HG02588 (cell line): ENCODE results near the gene CRYAB.
A peak's percentile ranks its signal among the peaks of the same experiment; 100 is the strongest.
"Not testable (repeated sequence)": the region's sequence is repeated elsewhere in the genome, so short reads cannot be mapped to it uniquely, and the experiment has no call there.

Source experiments
- ATAC-seq: cut with Tn5 transposase; IDR thresholded peaks from one replicate; pipeline ENCODE4 v1.9.1; 2021; ENCODE audit warnings: mild to moderate bottlenecking, moderate library complexity; ENCODE audit not compliant: unreplicated experiment

CRYAB gene

GRCh38 chr11:111910676-111911562, 651 bp downstream of the CRYAB start:
- ATAC-seq: no peak

DNA sequence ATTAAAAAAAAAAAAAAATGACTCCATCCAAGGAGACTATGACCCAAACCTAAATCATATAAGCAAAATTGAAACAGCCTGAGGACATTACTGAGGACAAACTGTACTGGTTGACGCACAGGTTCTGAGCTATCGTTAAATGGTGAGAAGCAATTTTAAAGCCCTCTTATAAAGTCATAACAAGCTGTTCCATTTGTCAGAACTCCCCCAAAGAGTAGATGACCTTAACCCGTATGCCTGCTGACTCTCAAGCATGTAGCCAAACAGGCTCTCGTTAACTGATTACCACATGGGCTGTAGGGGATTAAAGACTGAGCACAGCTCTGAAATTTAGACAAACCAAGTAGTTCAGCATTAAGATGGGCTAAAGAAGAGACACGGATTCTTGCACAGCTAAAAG, 2.2 kb downstream of the CRYAB start:
- ATAC-seq: no peak

DNA sequence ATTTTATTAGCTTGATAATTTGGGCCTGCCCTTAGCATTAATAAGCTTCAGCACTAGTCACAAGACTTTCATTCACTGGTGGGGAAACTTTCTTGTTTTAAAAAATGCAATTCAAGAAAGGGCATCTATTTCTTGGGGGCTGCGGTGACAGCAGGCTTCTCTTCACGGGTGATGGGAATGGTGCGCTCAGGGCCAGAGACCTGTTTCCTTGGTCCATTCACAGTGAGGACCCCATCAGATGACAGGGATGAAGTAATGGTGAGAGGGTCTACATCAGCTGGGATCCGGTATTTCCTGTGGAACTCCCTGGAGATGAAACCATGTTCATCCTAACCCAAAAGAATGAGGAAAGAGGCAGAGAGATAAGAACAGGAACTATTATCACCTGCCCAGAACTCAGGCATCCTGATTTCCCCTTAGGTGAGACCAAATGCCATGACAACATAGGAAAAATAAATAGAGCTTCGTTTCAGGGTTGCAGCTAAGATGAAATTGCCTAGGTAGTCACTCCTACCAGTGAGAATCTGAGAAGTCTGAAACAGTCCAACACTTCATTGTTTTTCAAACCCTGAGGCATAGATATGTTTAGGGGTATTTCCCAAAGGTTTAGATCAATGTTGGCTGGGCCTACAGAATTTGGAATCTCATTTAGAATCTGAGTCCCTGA, 2.8 kb downstream of the CRYAB start:
- ATAC-seq: no peak

DNA sequence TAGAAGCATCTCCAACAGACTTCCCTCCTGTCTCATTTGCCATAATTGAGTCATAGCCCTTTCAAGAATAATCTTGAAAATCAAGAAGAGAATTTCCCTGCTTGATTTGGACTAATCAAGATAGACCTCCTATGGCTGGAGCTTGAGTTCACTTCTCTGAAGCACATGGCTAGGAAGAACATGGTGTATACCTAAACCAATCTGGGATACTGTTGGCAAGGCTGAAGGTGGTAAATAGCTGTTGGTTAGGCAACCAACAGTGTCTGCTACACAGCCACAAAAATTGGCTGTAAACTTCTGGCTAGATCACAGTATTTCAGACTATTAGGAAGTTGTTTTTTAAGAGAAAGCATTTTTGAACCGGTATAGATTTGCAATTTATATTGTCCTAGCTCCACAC, 4.9 kb downstream of the CRYAB start:
- ATAC-seq: no peak

- no peak for ATAC-seq
Observed at GRCh38 chr11:111905411-111905810, 6.2 kb downstream of the CRYAB start.

DNA sequence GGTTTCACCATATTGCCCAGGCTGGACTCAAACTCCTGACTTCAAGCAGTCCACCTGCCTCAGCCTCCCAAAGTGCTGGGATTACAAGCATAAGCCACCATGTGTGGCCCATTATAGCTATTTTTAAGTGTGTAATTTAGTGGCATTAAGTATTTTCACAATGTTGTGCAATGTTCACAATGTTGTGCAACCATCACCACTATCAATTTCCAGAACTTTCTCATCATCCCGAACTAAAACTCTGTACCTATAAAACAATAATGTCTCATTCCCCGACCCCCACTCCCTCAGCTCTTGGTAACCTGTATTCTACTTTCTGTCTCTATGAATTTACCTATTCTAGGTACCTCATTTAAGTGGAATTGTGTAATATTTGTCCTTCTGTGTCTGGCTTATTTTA, 24.7 kb downstream of the CRYAB start:
- no peak for ATAC-seq

DNA sequence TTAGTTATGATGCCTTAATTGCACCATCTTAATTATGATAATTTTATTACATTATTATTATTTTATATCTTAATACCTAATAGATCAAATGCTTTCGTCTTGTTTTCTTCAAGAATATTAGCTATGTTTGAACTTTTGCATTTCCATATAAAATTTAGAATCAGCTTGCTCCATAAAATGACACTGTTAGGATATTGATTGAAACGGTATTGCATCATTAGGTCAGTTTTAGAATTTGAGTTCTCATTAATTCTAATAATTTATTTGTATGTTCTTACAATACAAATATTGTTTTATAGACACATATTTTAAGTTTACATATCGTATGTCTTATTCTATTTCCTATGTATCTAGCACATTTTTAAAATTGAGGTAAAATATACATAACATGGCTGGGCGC, 25.5 kb downstream of the CRYAB start:
- ATAC-seq: no peak

- not testable (repeated sequence) for ATAC-seq
Observed at GRCh38 chr11:111885053-111885452, 26.5 kb downstream of the CRYAB start.

DNA sequence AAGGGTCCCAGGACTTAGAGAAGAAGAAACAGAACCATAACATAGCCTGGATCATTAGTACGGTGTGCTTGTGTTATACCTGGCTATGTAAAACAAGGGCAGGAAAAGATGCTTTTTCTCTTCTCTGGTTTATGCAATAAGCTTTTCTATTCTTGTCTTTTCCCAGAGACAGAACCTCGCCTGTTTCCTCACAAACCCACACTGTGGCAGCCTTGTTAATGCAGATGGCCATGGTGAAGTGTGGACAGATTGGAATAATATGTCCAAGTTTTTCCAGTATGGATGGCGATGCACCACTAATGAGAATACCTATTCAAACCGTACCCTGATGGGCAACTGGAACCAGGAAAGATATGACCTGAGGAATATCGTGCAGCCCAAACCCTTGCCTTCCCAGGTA, 29.4 kb downstream of the CRYAB start:
- no peak for ATAC-seq

GRCh38 chr11:111879637-111879960, 32.0 kb downstream of the CRYAB start:
- ATAC-seq: peak; percentile 5

GRCh38 chr11:111878849-111879636, 32.5 kb downstream of the CRYAB start, which contains the start of the genes CFAP68 and FDXACB1:
Gene CFAP68, plus strand, starts transcription at chr11:111879541. Its CDS starts 20 bp downstream, at chr11:111879561.
Gene FDXACB1, minus strand, starts transcription at chr11:111879165. Its CDS starts 33 bp downstream, at chr11:111879132.
- ATAC-seq: peak; percentile 92

DNA sequence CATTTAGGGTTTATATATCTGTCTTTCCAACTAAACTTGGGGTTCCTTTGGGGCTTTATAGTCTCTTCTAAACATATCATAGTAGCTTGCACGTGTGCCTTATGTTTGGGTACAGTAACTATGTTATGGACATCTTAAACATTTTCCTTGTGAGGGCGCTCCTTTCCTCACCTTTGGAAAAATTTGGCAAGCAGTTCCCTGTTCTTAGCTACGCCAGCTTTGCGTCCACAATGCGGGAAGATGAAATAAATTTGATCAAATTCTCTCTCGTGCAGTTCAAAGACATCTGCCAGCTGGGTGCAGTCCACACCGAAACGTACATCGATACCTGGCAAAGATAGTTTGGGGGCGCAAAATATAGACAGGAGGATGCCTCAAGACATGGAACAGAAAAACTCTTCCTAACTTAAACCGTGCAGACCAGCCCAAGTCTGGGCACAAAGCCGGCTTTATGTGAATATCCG, 33.2 kb downstream of the CRYAB start:
- no peak for ATAC-seq

DNA sequence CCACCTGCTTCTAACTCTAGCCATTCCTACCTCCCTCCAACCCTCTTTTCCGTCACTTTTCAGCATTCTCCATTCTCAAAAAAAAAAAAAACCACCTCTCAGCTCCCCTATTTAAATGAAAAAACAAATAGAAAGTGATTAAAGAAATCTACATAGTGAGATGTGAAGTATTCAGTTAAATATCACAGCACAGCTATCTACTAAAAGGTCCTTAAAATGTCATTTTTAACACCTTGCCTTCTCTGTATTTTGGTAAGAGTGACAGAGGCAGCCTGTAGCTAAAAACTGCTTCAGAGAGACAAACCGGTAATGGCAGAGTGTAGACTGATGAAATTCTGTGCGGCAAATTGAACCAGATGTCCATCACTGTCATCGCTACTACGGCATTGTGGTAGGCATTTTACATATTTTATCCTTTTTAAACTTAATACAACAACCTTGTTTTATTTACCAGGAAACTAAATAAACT, 39.8 kb downstream of the CRYAB start:
- no peak for ATAC-seq

GRCh38 chr11:111870886-111871692, 40.5 kb downstream of the CRYAB start, which contains the start of gene ALG9:
Gene ALG9, minus strand, starts transcription at chr11:111871581. Its CDS starts 99 bp downstream, at chr11:111871482.
- peak; percentile 90 for ATAC-seq

DNA sequence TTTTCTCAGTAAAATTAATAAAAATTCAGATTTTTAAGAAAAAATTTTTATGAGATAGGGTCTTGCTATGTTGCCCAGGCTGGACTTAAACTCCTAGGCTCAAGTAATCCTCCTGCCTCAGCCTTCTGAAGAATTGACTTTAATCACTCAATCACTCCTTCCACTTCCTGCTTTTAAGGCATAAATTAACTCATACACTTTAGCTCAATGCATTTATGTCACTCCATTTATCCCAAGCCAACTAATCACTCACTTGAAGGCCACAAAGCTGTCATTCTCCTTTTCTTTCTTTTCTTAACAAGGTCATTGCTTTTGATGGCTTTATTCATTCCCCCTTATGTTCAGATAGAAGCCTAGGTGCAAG, 41.1 kb downstream of the CRYAB start:
- peak; percentile 7 for ATAC-seq

DNA sequence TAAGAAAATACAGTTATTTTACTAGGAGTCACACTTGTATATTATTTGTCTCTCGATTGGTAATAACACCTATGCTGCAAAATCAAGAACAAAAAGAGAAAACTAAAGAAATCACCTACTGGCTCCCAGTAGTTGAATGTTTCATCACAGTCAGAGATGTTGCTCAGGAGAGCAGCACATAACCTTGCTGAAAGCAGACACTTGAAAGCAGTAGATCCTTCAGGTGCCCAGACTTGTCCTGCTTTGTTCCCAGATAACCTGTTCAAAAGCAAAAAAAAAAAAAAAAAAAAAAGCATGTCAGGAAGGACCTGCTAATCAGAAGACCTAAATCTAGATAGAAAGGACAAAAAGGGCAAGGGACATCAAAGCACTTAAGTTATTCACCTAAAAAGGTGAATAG, 41.5 kb downstream of the CRYAB start:
- ATAC-seq: no peak

DNA sequence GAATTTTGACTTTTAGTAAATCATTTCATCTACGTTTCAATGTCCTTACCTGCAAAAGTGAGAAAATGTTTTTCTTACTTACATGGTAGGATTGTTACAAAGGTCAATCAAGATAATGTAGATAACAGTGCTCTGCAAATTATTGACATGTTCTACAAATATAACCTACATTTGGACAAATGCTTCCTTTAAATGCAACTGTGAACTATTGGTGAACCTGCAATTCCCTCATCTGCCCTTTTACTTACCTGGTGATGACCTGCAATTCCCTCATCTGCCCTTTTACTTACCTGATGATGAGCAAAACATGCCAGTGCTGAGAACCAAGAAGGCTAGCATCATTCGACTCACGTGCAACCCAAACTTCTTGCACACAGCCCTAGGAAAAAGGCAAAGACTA, 51.3 kb downstream of the CRYAB start:
- no peak for ATAC-seq
